ENCODE measurements around the gene KCNIP3.

DNA sequence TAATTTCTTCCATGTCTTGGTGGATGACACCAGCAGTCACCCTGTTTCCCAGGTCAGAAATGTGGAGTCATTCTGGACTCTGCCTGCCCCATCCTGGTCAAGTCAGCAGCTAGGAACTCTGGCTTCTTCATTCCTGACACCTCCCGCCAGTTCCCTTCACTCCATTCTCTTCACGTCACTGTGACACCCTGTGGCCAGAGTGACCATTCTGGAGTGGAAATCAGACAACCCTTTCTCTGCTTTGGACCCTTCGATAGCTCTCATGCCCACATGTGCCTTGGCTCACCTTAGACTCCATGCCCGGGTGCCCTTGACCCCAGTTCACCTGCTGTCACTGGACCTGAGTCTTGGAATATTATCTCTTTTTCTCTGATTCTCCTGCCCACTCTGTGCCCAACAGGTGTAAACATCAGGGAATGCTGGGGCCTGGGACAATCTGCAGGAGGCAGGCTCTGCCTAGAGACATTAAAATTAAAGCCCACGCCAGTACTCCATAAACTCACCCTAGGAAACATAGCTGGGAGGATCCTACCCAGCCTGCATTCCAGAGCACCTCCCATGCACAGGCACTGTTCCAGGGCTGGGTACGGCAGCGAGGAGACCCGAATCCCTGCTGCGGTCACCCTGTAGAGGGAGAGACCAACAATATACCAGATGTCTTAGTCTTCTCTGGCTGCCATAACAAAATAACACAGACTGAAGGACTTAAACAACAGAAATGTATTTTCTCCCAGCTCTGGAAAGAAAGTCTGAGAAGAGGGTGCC, 64.3 kb downstream of the KCNIP3 start:
- TF ChIP-seq GABPA (IDR thresholded peaks at IDR 0.05 in 1 of 2, conservative IDR thresholded peaks at IDR 0.05 in 1 of 2) (no peak), TAF1 (conservative IDR thresholded peaks at IDR 0.05) (no peak), RAD21 (IDR thresholded peaks at IDR 0.05) (no peak)
- TF ChIP-seq, protein P1, sequence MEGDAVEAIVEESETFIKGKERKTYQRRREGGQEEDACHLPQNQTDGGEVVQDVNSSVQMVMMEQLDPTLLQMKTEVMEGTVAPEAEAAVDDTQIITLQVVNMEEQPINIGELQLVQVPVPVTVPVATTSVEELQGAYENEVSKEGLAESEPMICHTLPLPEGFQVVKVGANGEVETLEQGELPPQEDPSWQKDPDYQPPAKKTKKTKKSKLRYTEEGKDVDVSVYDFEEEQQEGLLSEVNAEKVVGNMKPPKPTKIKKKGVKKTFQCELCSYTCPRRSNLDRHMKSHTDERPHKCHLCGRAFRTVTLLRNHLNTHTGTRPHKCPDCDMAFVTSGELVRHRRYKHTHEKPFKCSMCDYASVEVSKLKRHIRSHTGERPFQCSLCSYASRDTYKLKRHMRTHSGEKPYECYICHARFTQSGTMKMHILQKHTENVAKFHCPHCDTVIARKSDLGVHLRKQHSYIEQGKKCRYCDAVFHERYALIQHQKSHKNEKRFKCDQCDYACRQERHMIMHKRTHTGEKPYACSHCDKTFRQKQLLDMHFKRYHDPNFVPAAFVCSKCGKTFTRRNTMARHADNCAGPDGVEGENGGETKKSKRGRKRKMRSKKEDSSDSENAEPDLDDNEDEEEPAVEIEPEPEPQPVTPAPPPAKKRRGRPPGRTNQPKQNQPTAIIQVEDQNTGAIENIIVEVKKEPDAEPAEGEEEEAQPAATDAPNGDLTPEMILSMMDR (IDR thresholded peaks at IDR 0.05; ENCODE audit: low read depth, low read length, missing input control) = no peak
- TF ChIP-seq, protein P2, sequence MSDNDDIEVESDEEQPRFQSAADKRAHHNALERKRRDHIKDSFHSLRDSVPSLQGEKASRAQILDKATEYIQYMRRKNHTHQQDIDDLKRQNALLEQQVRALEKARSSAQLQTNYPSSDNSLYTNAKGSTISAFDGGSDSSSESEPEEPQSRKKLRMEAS (IDR thresholded peaks at IDR 0.05) = no peak

All from liver (tissue), 3 donors.